ENCODE measurements around the gene MED22.

MED22 gene

GRCh38 chr9:133375724-133376654 is 28.1 kb upstream of the MED22 start, which contains the start of the genes STKLD1 and SURF4:
STKLD1 (plus strand) TSS chr9:133376366; CDS start chr9:133376474, 108 bp downstream.
SURF4 (minus strand) TSS chr9:133376060; CDS start chr9:133375969, 91 bp downstream.
- FAIRE-seq, result no peak

GRCh38 chr9:133375116-133375723 is 27.3 kb upstream of the MED22 start:
- FAIRE-seq, result no peak

GRCh38 chr9:133374612-133375115 is 26.7 kb upstream of the MED22 start:
- no peak for FAIRE-seq

GRCh38 chr9:133372144-133372543 is 24.2 kb upstream of the MED22 start:
- no peak for FAIRE-seq

GRCh38 chr9:133371261-133371711 is 23.4 kb upstream of the MED22 start:
- FAIRE-seq, result no peak

- FAIRE-seq, result no peak
Measured at GRCh38 chr9:133370685-133371084, 22.8 kb upstream of the MED22 start.

- no peak for FAIRE-seq
Measured at GRCh38 chr9:133369933-133370332, 22.0 kb upstream of the MED22 start.

GRCh38 chr9:133369422-133369821 is 21.5 kb upstream of the MED22 start:
- no peak for FAIRE-seq

GRCh38 chr9:133368249-133368881 is 20.4 kb upstream of the MED22 start:
- FAIRE-seq, result no peak

GRCh38 chr9:133367778-133368177 is 19.8 kb upstream of the MED22 start:
- no peak for FAIRE-seq

GRCh38 chr9:133367221-133367620 is 19.3 kb upstream of the MED22 start:
- no peak for FAIRE-seq

GRCh38 chr9:133366435-133366834 is 18.5 kb upstream of the MED22 start:
- FAIRE-seq, result no peak

GRCh38 chr9:133362359-133363044 is 14.6 kb upstream of the MED22 start:
- no peak for FAIRE-seq

- no peak for FAIRE-seq
Measured at GRCh38 chr9:133361507-133362092, 13.7 kb upstream of the MED22 start.

- no peak for FAIRE-seq
Measured at GRCh38 chr9:133360400-133361393, 12.8 kb upstream of the MED22 start.

GRCh38 chr9:133359399-133360175 is 11.7 kb upstream of the MED22 start:
- FAIRE-seq, result no peak

- no peak for FAIRE-seq
Measured at GRCh38 chr9:133357656-133358055, 9.7 kb upstream of the MED22 start.

- no peak for FAIRE-seq
Measured at GRCh38 chr9:133356391-133357091, 8.6 kb upstream of the MED22 start, which contains the start of the genes SURF1 and SURF2. SURF1 (minus strand) TSS chr9:133356487; CDS start chr9:133356453, 34 bp downstream. SURF2 (plus strand) TSS chr9:133356550; CDS start chr9:133356593, 43 bp downstream.

GRCh38 chr9:133355881-133356357 is 8.0 kb upstream of the MED22 start:
- FAIRE-seq, result no peak

Data from A204.1 (cell line).